GM12878 (cell line): Measurements from ENCODE around the gene MDGA2. TPM values are rescaled to one million over a fixed set of nuclear protein-coding genes. Genes with fewer than 3 reads are reported as not detected.

Experiments used
- ATAC-seq: fragments of 200-7000 bp; cut with Tn5 transposase; 3 replicates; pipeline ENCODE4 v1.9.1; 2020; ENCODE audit warnings: mild to moderate bottlenecking, moderate library complexity
- BruUV-seq: library from RNA; stranded (reverse); fragments of 400-500 nt; replicated peaks from 2 replicates; lab custom pipeline; 2021; lab: Mats Ljungman, UMichigan
- CTCF ChIA-PET: fragments of 300-600 bp; sonication (Branson Sonifier 250); formaldehyde crosslinking; extraction: SDS; loops from one replicate; lab custom pipeline; 2021; ENCODE audit warnings: inconsistent platforms; lab: Yijun Ruan, JAX
- POLR2A ChIA-PET: fragments of 350-600 bp; formaldehyde crosslinking; extraction: SDS; loops from one replicate; lab custom pipeline; 2021; ENCODE audit warnings: inconsistent platforms; lab: Charles Lee
- RAD21 ChIA-PET: fragments of 300-600 bp; sonication (Branson Sonifier 250); formaldehyde crosslinking; loops from one replicate; lab custom pipeline; 2023; ENCODE audit warnings: antibody characterized with exemption; ENCODE audit not compliant: unreplicated experiment; lab: Charles Lee
- SMC1A ChIA-PET: fragments of 300-600 bp; sonication (Branson Sonifier 250); formaldehyde crosslinking; loops from one replicate; lab custom pipeline; 2023; ENCODE audit not compliant: unreplicated experiment, uncharacterized antibody; lab: Charles Lee
- DNase-seq: peaks from one replicate; pipeline ENCODE4 v3.0.0-alpha.2; 2011; ENCODE audit warnings: low read depth, low spot score
- FAIRE-seq: peaks from 3 replicates; lab custom pipeline; 2011; peaks lifted over from hg19 to GRCh38; lab: Jason Lieb, UNC
- H2AFZ ChIP-seq: 2 replicates; pipeline ENCODE4 v1.6.0; 2011; ENCODE audit warnings: low read depth, low read length, control low read depth; ENCODE audit not compliant: control insufficient read depth
- H3K27ac ChIP-seq: 2 replicates; pipeline ENCODE4 v1.5.1; 2011; ENCODE audit warnings: control low read depth; ENCODE audit not compliant: control insufficient read depth, insufficient read depth
- H3K27me3 ChIP-seq, 2 experiments: replicated peaks in 1 of 2; 2 replicates each; pipeline versions ENCODE4 v1.6.0 to v1.6.1; 2011; ENCODE audit warnings: low read length in 1 of 2; ENCODE audit not compliant: control insufficient read depth in 2 of 2, insufficient read depth in 2 of 2
- H3K36me3 ChIP-seq, 2 experiments: 2 replicates each; pipeline ENCODE4 v1.5.1; 2011; ENCODE audit warnings: low read length in 1 of 2; ENCODE audit not compliant: control insufficient read depth in 2 of 2, insufficient read depth in 2 of 2
- H3K4me1 ChIP-seq: 2 replicates; pipeline ENCODE4 v1.6.1; 2011; ENCODE audit warnings: mild to moderate bottlenecking, low read length, moderate library complexity, mixed read lengths; ENCODE audit not compliant: control insufficient read depth, insufficient read depth
- H3K4me2 ChIP-seq: 2 replicates; pipeline ENCODE4 v1.6.0; 2011; ENCODE audit warnings: control low read depth; ENCODE audit not compliant: control insufficient read depth, insufficient read depth
- H3K4me3 ChIP-seq: fragments of 200-600 bp; sonication (generic); 2 replicates; pipeline ENCODE4 v1.5.1; 2016
- H3K79me2 ChIP-seq: 2 replicates; pipeline ENCODE4 v1.6.0; 2011; ENCODE audit warnings: low read length; ENCODE audit not compliant: control insufficient read depth, insufficient read depth
- H3K9ac ChIP-seq: 2 replicates; pipeline ENCODE4 v1.8.0; 2011; ENCODE audit warnings: low read length, control low read depth, mixed read lengths; ENCODE audit not compliant: control insufficient read depth, insufficient read depth
- H3K9me3 ChIP-seq: replicated peaks from 3 replicates; pipeline ENCODE4 v1.5.1; 2011; ENCODE audit warnings: mild to moderate bottlenecking, low read length; ENCODE audit not compliant: control insufficient read depth, insufficient read depth
- H4K20me1 ChIP-seq: 2 replicates; pipeline ENCODE4 v1.6.0; 2011; ENCODE audit not compliant: control insufficient read depth, insufficient read depth
- CBFB ChIP-seq: IDR thresholded peaks from 2 replicates; pipeline ENCODE4 v1.6.1; 2016; ENCODE audit warnings: antibody characterized with exemption, low read depth
- CBX5 ChIP-seq: sonication (generic); IDR thresholded peaks from 2 replicates; pipeline ENCODE4 v1.6.1; 2016; ENCODE audit warnings: low read depth, moderate library complexity, mild to moderate bottlenecking, inconsistent platforms
- CREM ChIP-seq: IDR thresholded peaks from 2 replicates; pipeline ENCODE4 v1.6.1; 2014; ENCODE audit warnings: antibody characterized with exemption, low read depth
- CUX1 ChIP-seq: IDR thresholded peaks from 2 replicates; pipeline ENCODE4 v1.6.1; 2012; ENCODE audit warnings: improper control_type of control experiment, low read depth, low read length; ENCODE audit not compliant: insufficient replicate concordance
- EP300 ChIP-seq, 2 experiments: fragments of 150-350 bp in 1 of 2; IDR thresholded peaks; 2 replicates each; pipeline ENCODE4 v1.6.1; 2011 to 2012; ENCODE audit warnings: low read depth in 2 of 2, low read length in 2 of 2, borderline replicate concordance in 1 of 2, improper control_type of control experiment in 1 of 2, inconsistent platforms in 1 of 2; ENCODE audit not compliant: control insufficient read depth in 1 of 2
- HCFC1 ChIP-seq: fragments of 150-350 bp; IDR thresholded peaks from 2 replicates; pipeline ENCODE4 v1.6.1; 2014; ENCODE audit warnings: low read length
- HDGF ChIP-seq: fragments of 450-650 bp; IDR thresholded peaks from 2 replicates; pipeline ENCODE4 v1.6.1; 2016; ENCODE audit warnings: antibody characterized with exemption
- HSF1 ChIP-seq: fragments of 150-350 bp; IDR thresholded peaks from 2 replicates; pipeline ENCODE4 v1.6.1; 2014; ENCODE audit warnings: mild to moderate bottlenecking, low read depth, low read length
- IKZF1 ChIP-seq: fragments of 450-650 bp; conservative IDR thresholded peaks from 2 replicates; pipeline ENCODE4 v1.6.1; 2017; ENCODE audit warnings: antibody characterized with exemption, mild to moderate bottlenecking
- IRF4 ChIP-seq: IDR thresholded peaks from 2 replicates; pipeline ENCODE4 v1.6.1; 2011; ENCODE audit warnings: low read depth, low read length
- KDM1A ChIP-seq: fragments of 200-600 bp; sonication (generic); IDR thresholded peaks from 2 replicates; pipeline ENCODE4 v1.6.1; 2016; ENCODE audit warnings: borderline replicate concordance
- MEF2B ChIP-seq: fragments of 450-650 bp; IDR thresholded peaks from 2 replicates; pipeline ENCODE4 v1.6.1; 2018; ENCODE audit warnings: mild to moderate bottlenecking, moderate library complexity; ENCODE audit not compliant: partially characterized antibody, poor library complexity, severe bottlenecking
- MTA3 ChIP-seq: IDR thresholded peaks from 2 replicates; pipeline ENCODE4 v1.6.1; 2012; ENCODE audit warnings: low read length, inconsistent platforms, borderline replicate concordance
- NFXL1 ChIP-seq: fragments of 450-650 bp; IDR thresholded peaks from 2 replicates; pipeline ENCODE4 v1.6.1; 2017; ENCODE audit warnings: antibody characterized with exemption, mild to moderate bottlenecking, borderline replicate concordance
- RELA ChIP-seq: fragments of 450-650 bp; IDR thresholded peaks from 2 replicates; pipeline ENCODE4 v1.8.0; 2014; ENCODE audit warnings: borderline replicate concordance; ENCODE audit not compliant: partially characterized antibody
- RFX5 ChIP-seq: IDR thresholded peaks from 2 replicates; pipeline ENCODE4 v1.6.1; 2011; ENCODE audit warnings: low read depth, low read length, improper control_type of control experiment
- RUNX3 ChIP-seq: IDR thresholded peaks from 2 replicates; pipeline ENCODE4 v1.6.1; 2012; ENCODE audit warnings: low read length, inconsistent platforms
- STAT1 ChIP-seq: fragments of 450-650 bp; conservative IDR thresholded peaks from 2 replicates; pipeline ENCODE4 v1.6.1; 2014; ENCODE audit warnings: antibody characterized with exemption, mild to moderate bottlenecking
- TBL1XR1 ChIP-seq: IDR thresholded peaks from 2 replicates; pipeline ENCODE4 v1.6.1; 2012; ENCODE audit warnings: low read depth, low read length, improper control_type of control experiment
- WGBS: methylation state at CpG from one replicate; pipeline ENCODE4 v1.1.6; 2016; ENCODE audit warnings: low lambda C conversion rate; ENCODE audit not compliant: insufficient replicate concordance, insufficient coverage; ENCODE audit errors: missing lambda C conversion rate; 5-methylcytosine and 5-hydroxymethylcytosine counted together
- in situ Hi-C: fragments of 300-500 bp; cut with MboI; formaldehyde crosslinking; loops from 9 replicates; pipeline ENCODE4 v1.14.3; 2018; ENCODE audit warnings: mixed read lengths
- intact Hi-C: fragments of 100-400 bp; cut with micrococcal nuclease; formaldehyde crosslinking; loops from one replicate; pipeline ENCODE4 v1.14.2; 2022; ENCODE audit not compliant: unreplicated experiment
- polyA plus RNA-seq, 11 experiments: library from polyadenylated mRNA; depleted of rRNA in 4 of 11; unstranded in 6 of 11; stranded (reverse) in 5 of 11; fragments of >200 nt; fragmentation: Nextera tagmentation in 4 of 11; fragmentation: Illumina TruSeq in 1 of 11; extraction: Ambion mirVana in 4 of 11; extraction: Trizol in 1 of 11; gene quantifications; 1 replicate in 1 of 11; 2 replicates in 10 of 11; pipeline versions ENCODE4 v1.2.1 to v1.2.3, GENCODE V29; 2011 to 2016; ENCODE audit warnings: inconsistent platforms in 2 of 11, missing spikeins in 2 of 11, low read depth in 1 of 11
- total RNA-seq, 4 experiments: library from RNA; depleted of rRNA in 3 of 4; stranded (reverse); fragments of >200 nt in 3 of 4; fragmentation: Illumina TruSeq in 1 of 4; extraction: Trizol in 1 of 4; gene quantifications; 2 replicates each; pipeline versions ENCODE4 v1.2.1 to v1.2.3, GENCODE V29; 2013 to 2021

Gene MDGA2
- total and polyA plus RNA-seq, 10 of the 15 experiments (the other 5 are each of a cell fraction or from before 2014, with no cell fraction given) = not detected

- no peak overlapping the region for H2AFZ ChIP-seq
- H4K20me1 ChIP-seq = no peaks in the 10 kb centered on the region
- TF ChIP-seq HCFC1 (no peak), STAT1 (no peak), HSF1 (no peak), NFXL1 (no peak), RUNX3 (no peak), RFX5 (no peak), MTA3 (no peak), EP300 (IDR thresholded peaks at IDR 0.05; ENCODE audit: borderline replicate concordance in 1 of 2, control insufficient read depth in 1 of 2, low read depth in 2 of 2, low read length in 2 of 2) (no peak), CBX5 (no peak), CREM (no peak), IRF4 (no peak), MEF2B (no peak), IKZF1 (no peak), TBL1XR1 (no peak), RELA (no peak), HDGF (no peak), CBFB (no peak), KDM1A (no peak), CUX1 (no peak)
- ChIA-PET RAD21 (no interaction called here), POLR2A (no interaction called here), SMC1A (no interaction called here), CTCF (no interaction called here)
- H3K9ac ChIP-seq = no peak overlapping the region
- 36% methylated on average over 2 of the region's 2 CpGs for WGBS
- intact Hi-C loops (no loop called here), in situ Hi-C loops (no loop called here)
- ATAC-seq (no peak), FAIRE-seq (no peak), DNase-seq (no peak)
- BruUV-seq = no TSS peak
- no peak overlapping the region for H3K4me3 ChIP-seq
- H3K4me1 ChIP-seq = no peaks in the 10 kb centered on the region
- no peaks in the 10 kb centered on the region for H3K27me3 ChIP-seq
- no peak overlapping the region for H3K4me2 ChIP-seq
- H3K9me3 ChIP-seq = no peaks in the 10 kb centered on the region
- H3K27ac ChIP-seq = no peak overlapping the region
- no peaks in the 10 kb centered on the region for H3K36me3 ChIP-seq
- H3K79me2 ChIP-seq = no peaks in the 10 kb centered on the region
These were observed 554.8 kb downstream of the MDGA2 start for GRCh38 chr14:47120645-47121044.
